GM08714 (cell line): ENCODE results near the gene SON.
"Not testable (repeated sequence)": the region's sequence is repeated elsewhere in the genome, so short reads cannot be mapped to it uniquely, and the experiment has no call there.

ENCODE experiments used
- H3K4me3 ChIP-seq: fragments of 200-500 bp; sonication (Bioruptor generic); 2 replicates; pipeline ENCODE4 v1.5.1; 2014; ENCODE audit warnings: mild to moderate bottlenecking, low read length, inconsistent platforms
- ZNF274 ChIP-seq: IDR thresholded peaks from 2 replicates; pipeline ENCODE4 v1.6.1; 2012; ENCODE audit warnings: mild to moderate bottlenecking, low read depth, low read length

SON gene

GRCh38 chr21:33578959-33579542, 36.2 kb downstream of the SON start:
- no peak overlapping the region for H3K4me3 ChIP-seq
- no peak for TF ChIP-seq ZNF274

- no peak for TF ChIP-seq ZNF274
- no peak overlapping the region for H3K4me3 ChIP-seq
These were observed 41.6 kb downstream of the SON start for GRCh38 chr21:33584455-33584854.

- no peak for TF ChIP-seq ZNF274
- peak overlapping the region; percentile 93 for H3K4me3 ChIP-seq
These were observed 44.1 kb downstream of the SON start for GRCh38 chr21:33586927-33587326.

GRCh38 chr21:33587792-33588484, 45.1 kb downstream of the SON start:
- peak overlapping the region; percentile 93 for H3K4me3 ChIP-seq
- TF ChIP-seq ZNF274: no peak

- no peak for TF ChIP-seq ZNF274
- H3K4me3 ChIP-seq: peak within 1 kb of the TSS; percentile 93
These were observed 45.9 kb downstream of the SON start, which contains the start of gene DONSON for GRCh38 chr21:33588485-33589335. Gene DONSON (minus strand): TSS chr21:33588684. CDS start chr21:33588641, 43 bp downstream.

GRCh38 chr21:33598051-33598450, 55.2 kb downstream of the SON start:
- TF ChIP-seq ZNF274: no peak
- H3K4me3 ChIP-seq: no peak overlapping the region

- H3K4me3 ChIP-seq: no peak overlapping the region
- no peak for TF ChIP-seq ZNF274
These were observed 65.7 kb downstream of the SON start for GRCh38 chr21:33608559-33608958.

GRCh38 chr21:33611006-33611744, 68.3 kb downstream of the SON start:
- no peak overlapping the region for H3K4me3 ChIP-seq
- TF ChIP-seq ZNF274: no peak

- not testable (repeated sequence) for H3K4me3 ChIP-seq
These were observed 74.7 kb downstream of the SON start for GRCh38 chr21:33617565-33617964.

GRCh38 chr21:33618407-33618806, 75.6 kb downstream of the SON start:
- no peak overlapping the region for H3K4me3 ChIP-seq
- TF ChIP-seq ZNF274: no peak

GRCh38 chr21:33619726-33620125, 76.9 kb downstream of the SON start:
- no peak for TF ChIP-seq ZNF274
- no peak overlapping the region for H3K4me3 ChIP-seq

GRCh38 chr21:33622253-33622652, 79.4 kb downstream of the SON start:
- TF ChIP-seq ZNF274: no peak
- H3K4me3 ChIP-seq: no peak overlapping the region

- not testable (repeated sequence) for H3K4me3 ChIP-seq
These were observed 83.3 kb downstream of the SON start for GRCh38 chr21:33626151-33626550.
